ENCODE data around the gene CAMTA1. TPM values are rescaled to one million over a fixed set of nuclear protein-coding genes. Genes with fewer than 3 reads are reported as not detected.

The CAMTA1 gene
- total RNA-seq, 4 donors from 2014 or later: 45.3 to 68.9 (median 62.0) TPM

- no peak for ATAC-seq (ENCODE audit: low FRiP score)
- no peak for TF ChIP-seq CTCF (IDR thresholded peaks at IDR 0.05)
- no peak for DNase-seq (ENCODE audit: low spot score)
Observed at GRCh38 chr1:7106442-7107108, 321.3 kb downstream of the CAMTA1 start.

DNA sequence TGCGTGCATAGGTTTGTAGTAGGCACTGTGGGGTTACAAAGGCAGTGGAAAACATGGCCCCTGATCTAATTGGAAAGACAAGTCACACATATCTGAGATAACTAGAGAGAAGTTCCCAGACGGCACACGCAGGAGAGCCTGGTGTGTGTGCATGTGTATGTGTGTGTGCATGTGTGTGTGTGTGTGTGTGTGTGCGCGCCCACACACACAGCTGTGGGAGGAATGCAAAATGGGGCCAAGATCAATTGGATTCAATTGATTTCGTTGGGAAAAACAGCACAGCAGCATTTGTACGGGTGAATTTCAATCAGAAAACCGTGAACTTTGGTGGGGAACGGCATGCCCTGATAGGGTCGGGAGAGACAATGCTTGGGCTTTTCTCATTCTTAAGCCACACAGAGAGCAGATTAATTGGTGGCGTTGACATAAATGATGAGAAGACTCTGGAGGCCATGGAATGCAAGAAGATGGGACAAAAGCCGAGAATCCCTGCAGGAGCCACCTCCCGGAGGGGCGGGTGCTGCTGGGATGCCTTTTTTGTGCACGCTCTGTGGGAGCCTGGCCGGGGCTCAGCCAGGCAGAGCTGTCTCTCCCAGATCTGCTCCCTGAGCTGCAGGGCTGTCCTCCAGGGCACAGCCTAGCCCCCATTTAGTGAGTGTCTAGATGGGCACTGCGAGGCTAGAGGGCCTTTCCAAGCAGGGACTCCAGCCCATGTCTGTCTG is 322.0 kb downstream of the CAMTA1 start:
- ATAC-seq (ENCODE audit: low FRiP score): no peak
- no peak for TF ChIP-seq CTCF (IDR thresholded peaks at IDR 0.05)
- DNase-seq (ENCODE audit: low spot score): no peak

DNA sequence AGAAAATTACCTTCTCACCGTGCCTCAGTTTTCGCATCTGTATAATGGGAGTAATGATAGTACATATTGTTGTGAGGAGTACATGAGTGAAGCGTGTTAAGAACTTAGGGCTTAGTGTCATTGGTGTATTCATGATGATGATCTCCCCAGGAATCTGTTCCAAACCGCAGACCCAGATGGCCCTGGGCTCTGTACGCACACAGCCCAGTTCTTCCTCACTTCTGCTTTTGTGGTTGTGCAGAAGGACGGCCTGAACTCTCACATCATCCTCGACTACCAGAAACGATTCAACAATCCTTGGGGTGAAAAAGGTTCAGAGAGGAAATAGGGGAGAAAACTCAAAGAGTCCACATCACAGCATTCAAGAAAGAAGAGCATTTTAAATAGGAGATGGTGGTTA is 323.0 kb downstream of the CAMTA1 start:
- DNase-seq (ENCODE audit: low spot score) (no peak), ATAC-seq (ENCODE audit: low FRiP score) (no peak)
- TF ChIP-seq CTCF (IDR thresholded peaks at IDR 0.05): no peak

- ATAC-seq (ENCODE audit: low FRiP score): no peak
- TF ChIP-seq CTCF (IDR thresholded peaks at IDR 0.05): no peak
- DNase-seq (ENCODE audit: low spot score): no peak
Observed at GRCh38 chr1:7109901-7110300, 324.6 kb downstream of the CAMTA1 start.

DNA sequence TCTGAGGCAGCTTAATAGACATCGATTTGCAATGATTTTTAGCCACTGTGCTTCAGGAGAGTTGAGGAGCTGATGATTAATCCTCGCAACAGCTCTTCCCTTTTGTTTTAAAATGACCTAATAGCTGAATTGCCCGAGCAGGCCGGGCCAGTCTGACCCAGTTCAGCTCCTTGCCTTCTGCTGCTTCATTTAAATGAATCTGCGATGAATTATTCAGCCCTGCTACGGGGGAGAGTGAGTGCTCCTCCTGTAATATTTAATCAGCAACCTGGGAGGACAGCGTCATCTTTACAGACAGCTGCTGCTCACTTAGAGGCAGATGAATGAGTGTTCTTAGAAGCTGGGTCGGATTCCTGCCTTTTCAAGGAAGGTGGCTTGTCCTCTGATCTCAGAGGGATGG is 325.1 kb downstream of the CAMTA1 start:
- no peak for ATAC-seq (ENCODE audit: low FRiP score)
- DNase-seq (ENCODE audit: low spot score): no peak
- TF ChIP-seq CTCF (IDR thresholded peaks at IDR 0.05): no peak

DNA sequence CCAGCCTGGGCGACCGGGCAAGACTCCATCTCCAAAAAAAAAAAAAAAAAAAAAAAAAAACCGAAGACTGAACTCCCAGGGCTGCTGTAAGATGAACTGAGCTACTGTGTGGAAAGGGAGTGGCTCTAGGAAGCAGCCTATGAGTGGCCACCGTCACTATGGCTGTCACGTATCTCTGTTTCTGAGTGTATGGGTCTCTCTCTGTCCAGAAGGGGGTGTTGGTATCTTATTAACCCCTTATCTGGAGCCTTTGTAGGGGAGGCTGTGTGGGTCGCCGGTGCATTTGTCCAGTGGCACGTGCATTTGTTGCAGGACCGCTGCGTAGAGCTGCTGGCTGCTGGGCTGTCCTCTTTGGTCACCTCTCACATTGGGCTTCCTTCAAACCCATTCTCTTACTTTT is 326.6 kb downstream of the CAMTA1 start:
- DNase-seq (ENCODE audit: low spot score) (no peak), ATAC-seq (ENCODE audit: low FRiP score) (no peak)
- no peak for TF ChIP-seq CTCF (IDR thresholded peaks at IDR 0.05)

DNA sequence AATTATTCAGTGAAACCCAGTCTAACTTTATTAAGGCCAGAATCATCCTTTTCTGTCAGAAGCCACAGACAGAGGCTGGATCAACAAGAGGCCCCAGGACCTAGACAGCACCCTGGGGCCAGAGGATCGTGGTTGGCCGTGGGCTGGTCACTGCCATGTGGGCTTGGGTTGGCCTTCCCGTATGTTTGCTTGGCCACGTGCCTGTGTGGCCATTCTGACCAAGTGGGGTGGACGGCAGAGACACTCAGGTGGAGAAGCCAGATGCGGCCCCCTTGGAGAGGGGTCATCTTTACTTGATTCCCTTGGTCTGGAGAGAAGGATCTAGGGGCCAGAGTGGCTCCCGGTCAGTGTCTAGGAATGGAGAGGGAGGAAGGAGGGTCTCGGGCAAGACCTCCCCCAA is 327.9 kb downstream of the CAMTA1 start:
- no peak for TF ChIP-seq CTCF (IDR thresholded peaks at IDR 0.05)
- ATAC-seq (ENCODE audit: low FRiP score) (no peak), DNase-seq (ENCODE audit: low spot score) (no peak)

Measured in omental fat pad (tissue), 4 donors.